ENCODE data around the gene PRKN. TPM values are rescaled to one million over a fixed set of nuclear protein-coding genes. Genes with fewer than 3 reads are reported as not detected.

PRKN gene
- total RNA-seq, 1 donor from 2014 or later = 5.1 TPM

DNA sequence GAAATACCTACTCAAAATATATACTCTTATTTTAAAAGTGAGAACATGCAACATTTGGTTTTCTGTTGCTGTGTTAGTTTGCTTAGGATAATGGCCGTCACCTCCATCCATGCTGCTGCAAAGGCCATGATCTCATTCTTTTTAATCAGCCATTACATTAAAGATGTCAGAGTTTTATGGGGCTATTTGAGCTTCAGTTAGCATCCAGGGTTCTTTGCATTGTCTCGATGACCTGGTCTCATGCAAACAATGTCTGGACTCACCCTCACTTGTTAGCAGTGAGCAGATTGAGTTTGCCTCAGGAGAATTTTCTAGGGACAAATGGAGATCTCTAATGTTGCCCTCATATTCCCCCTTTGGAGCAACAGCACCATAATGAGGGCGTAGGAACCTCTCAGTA, 995.0 kb downstream of the PRKN start:
- Mint-ChIP-seq H3K4me1 (ENCODE audit: unreplicated experiment) (no peaks in the 10 kb centered on the region), H3K4me3 (ENCODE audit: unreplicated experiment) (no peak overlapping the region), H3K27ac (ENCODE audit: unreplicated experiment) (no peak overlapping the region), H3K9me3 (ENCODE audit: unreplicated experiment) (no peaks in the 10 kb centered on the region), H3K36me3 (ENCODE audit: low read depth, unreplicated experiment) (no peaks in the 10 kb centered on the region), H3K27me3 (ENCODE audit: unreplicated experiment) (peaks cover 3% of the 10 kb centered on the region)
- TF ChIP-seq, protein P1, sequence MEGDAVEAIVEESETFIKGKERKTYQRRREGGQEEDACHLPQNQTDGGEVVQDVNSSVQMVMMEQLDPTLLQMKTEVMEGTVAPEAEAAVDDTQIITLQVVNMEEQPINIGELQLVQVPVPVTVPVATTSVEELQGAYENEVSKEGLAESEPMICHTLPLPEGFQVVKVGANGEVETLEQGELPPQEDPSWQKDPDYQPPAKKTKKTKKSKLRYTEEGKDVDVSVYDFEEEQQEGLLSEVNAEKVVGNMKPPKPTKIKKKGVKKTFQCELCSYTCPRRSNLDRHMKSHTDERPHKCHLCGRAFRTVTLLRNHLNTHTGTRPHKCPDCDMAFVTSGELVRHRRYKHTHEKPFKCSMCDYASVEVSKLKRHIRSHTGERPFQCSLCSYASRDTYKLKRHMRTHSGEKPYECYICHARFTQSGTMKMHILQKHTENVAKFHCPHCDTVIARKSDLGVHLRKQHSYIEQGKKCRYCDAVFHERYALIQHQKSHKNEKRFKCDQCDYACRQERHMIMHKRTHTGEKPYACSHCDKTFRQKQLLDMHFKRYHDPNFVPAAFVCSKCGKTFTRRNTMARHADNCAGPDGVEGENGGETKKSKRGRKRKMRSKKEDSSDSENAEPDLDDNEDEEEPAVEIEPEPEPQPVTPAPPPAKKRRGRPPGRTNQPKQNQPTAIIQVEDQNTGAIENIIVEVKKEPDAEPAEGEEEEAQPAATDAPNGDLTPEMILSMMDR (IDR thresholded peaks at IDR 0.05; ENCODE audit: unreplicated experiment) = no peak
- no peak for DNase-seq (ENCODE audit: low spot score)

DNA sequence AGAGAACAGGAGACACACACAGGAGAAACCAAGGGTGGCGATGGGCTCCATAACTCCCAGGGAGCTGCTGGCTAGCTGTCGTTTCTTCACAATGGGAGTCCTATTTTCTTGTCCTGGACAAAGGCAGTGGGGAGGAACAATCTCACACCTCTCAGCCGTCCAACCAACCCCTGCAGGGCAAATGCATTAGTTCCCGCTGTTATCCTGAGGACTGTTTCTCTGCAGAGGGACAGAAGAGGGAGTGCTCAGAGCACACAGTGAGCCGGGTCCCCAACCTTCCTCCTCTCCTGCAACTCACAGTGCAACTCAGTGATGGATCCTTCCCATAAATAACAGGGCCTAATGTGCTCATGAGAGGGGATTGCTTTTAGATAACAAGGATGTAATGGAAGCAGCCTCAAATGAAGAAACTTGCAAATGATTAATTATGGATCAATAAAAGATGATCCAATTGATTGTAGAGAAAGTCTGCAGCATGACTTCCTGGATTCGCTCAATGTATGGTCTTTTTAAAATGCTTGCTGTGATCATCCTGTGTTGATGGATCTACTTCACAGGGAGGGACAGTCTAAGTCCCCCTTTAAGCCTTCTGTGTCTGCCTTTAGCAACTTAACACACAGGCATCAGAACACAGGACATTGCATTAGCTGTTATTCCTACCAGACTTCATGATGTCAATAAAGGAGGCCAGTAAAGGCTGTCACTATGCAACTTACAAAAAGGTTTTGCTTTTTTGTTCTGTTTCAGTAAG, 1000.3 kb downstream of the PRKN start:
- Mint-ChIP-seq H3K36me3 (ENCODE audit: low read depth, unreplicated experiment) (no peaks in the 10 kb centered on the region), H3K27me3 (ENCODE audit: unreplicated experiment) (peaks cover 2% of the 10 kb centered on the region)
- TF ChIP-seq, protein P1 (IDR thresholded peaks at IDR 0.05; ENCODE audit: unreplicated experiment) = no peak

DNA sequence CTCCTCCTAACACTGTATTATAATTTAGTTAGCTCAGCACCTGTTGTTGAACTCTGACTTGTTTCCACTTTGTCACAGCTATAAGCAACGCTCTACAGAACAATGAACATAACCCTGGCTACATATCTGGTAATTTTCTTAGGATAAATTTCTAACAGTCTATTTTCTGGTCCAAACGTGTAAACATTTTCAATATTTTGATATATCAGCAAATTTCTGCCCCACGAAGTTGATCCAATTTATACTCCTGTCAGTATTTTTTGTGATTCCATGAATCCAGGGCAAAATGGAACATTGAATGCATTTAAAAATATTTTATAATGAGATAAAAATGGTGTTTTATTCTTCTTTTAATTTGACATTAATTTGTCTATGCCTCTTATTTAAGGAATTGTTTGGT, 1005.2 kb downstream of the PRKN start:
- Mint-ChIP-seq H3K4me3 (ENCODE audit: unreplicated experiment) (no peak overlapping the region), H3K4me1 (ENCODE audit: unreplicated experiment) (no peaks in the 10 kb centered on the region), H3K36me3 (ENCODE audit: low read depth, unreplicated experiment) (no peaks in the 10 kb centered on the region), H3K27ac (ENCODE audit: unreplicated experiment) (no peak overlapping the region), H3K9me3 (ENCODE audit: unreplicated experiment) (no peaks in the 10 kb centered on the region), H3K27me3 (ENCODE audit: unreplicated experiment) (peaks cover 2% of the 10 kb centered on the region)
- DNase-seq (ENCODE audit: low spot score) = no peak
- TF ChIP-seq, protein P1 (IDR thresholded peaks at IDR 0.05; ENCODE audit: unreplicated experiment) = no peak

More for the DNA sequence above, 1000.3 kb downstream of the PRKN start:
- no peak for DNase-seq (ENCODE audit: low spot score)
- H3K27ac Mint-ChIP-seq (ENCODE audit: unreplicated experiment) = no peak overlapping the region
- no peak overlapping the region for H3K4me3 Mint-ChIP-seq (ENCODE audit: unreplicated experiment)
- no peaks in the 10 kb centered on the region for H3K9me3 Mint-ChIP-seq (ENCODE audit: unreplicated experiment)
- H3K4me1 Mint-ChIP-seq (ENCODE audit: unreplicated experiment) = no peaks in the 10 kb centered on the region

DNA sequence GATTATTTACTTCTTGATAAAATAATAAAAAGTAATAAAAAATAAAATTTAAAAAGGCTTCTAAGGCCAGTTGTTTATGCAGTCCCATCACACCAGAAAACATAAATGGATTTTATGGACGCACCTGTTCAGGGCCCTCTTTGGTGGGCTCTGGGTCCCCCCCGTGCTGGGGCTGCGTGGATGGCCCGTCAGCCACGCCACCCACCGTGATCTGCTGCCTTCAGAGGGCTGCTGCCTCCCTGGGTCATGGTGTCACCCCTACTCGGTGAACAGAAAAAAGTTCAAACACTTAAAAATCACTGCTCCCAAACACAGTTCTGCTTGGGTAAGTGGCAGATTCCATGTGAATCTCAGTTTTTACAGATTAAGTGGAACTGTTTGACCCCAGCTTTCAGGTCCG, 1006.1 kb downstream of the PRKN start:
- Mint-ChIP-seq H3K4me3 (ENCODE audit: unreplicated experiment) (no peak overlapping the region), H3K36me3 (ENCODE audit: low read depth, unreplicated experiment) (no peaks in the 10 kb centered on the region), H3K27me3 (ENCODE audit: unreplicated experiment) (peaks cover 2% of the 10 kb centered on the region), H3K9me3 (ENCODE audit: unreplicated experiment) (no peaks in the 10 kb centered on the region), H3K4me1 (ENCODE audit: unreplicated experiment) (no peaks in the 10 kb centered on the region), H3K27ac (ENCODE audit: unreplicated experiment) (no peak overlapping the region)
- DNase-seq (ENCODE audit: low spot score) = no peak
- TF ChIP-seq, protein P1 (IDR thresholded peaks at IDR 0.05; ENCODE audit: unreplicated experiment) = no peak

DNA sequence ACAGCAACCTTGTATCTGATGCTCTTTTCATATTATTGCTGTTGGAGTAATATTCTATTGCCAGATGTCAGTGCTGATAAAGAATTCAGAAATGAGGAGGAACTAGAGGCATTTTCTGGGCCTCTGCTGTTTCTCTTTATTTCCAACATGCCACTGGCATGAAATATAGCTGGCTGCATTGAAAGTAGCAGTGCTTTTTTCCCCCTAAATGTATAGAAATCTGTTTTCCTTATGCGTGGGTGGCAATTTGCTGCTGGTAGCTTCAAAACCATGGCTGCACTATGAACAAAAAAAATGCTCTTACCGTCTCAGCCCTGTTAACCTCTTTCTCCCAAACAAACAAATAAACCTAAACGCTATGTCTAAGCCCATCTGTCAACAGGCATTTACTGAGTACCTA, 1011.4 kb downstream of the PRKN start:
- Mint-ChIP-seq H3K36me3 (ENCODE audit: low read depth, unreplicated experiment) (no peaks in the 10 kb centered on the region), H3K4me3 (ENCODE audit: unreplicated experiment) (no peak overlapping the region), H3K9me3 (ENCODE audit: unreplicated experiment) (no peaks in the 10 kb centered on the region), H3K27ac (ENCODE audit: unreplicated experiment) (no peak overlapping the region), H3K27me3 (ENCODE audit: unreplicated experiment) (no peaks in the 10 kb centered on the region), H3K4me1 (ENCODE audit: unreplicated experiment) (no peaks in the 10 kb centered on the region)
- DNase-seq (ENCODE audit: low spot score) = no peak
- TF ChIP-seq, protein P1 (IDR thresholded peaks at IDR 0.05; ENCODE audit: unreplicated experiment) = no peak
